GM23248 (cell line): ENCODE results near the gene BAHCC1.

ENCODE experiments used
- EZH2 ChIP-seq: fragments of 200-600 bp; sonication (generic); IDR thresholded peaks from 2 replicates; pipeline ENCODE4 v1.6.1; 2018; ENCODE audit warnings: antibody characterized with exemption, mild to moderate bottlenecking; ENCODE audit not compliant: insufficient read depth, poor library complexity, severe bottlenecking
- EZH2phosphoT487 ChIP-seq: fragments of 200-600 bp; sonication (generic); IDR thresholded peaks from 2 replicates; pipeline ENCODE4 v1.6.1; 2018; ENCODE audit warnings: antibody characterized with exemption, moderate library complexity, mild to moderate bottlenecking, low read depth; ENCODE audit not compliant: insufficient read depth

DNA sequence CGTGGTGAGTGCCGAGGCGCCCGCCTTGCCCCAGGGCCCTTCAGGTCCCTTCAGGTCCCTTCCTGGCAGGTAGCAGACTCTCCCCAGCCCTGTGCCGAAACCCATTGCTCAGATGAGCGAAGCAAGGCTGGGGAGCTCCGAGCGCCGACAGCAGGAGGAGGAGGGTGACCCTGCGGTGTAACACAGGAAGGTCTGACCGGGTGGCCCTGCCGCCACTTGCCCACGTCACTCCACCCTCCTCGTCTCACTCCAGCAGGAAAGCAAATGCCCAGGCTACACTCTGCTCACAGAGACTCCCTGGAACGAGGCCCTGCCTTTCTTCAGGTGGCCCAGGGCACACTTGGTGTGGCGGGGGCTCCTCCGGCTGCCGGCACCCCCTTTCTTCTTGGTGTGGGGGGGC lies 60.1 kb downstream of the BAHCC1 start:
- no peak for TF ChIP-seq EZH2phosphoT487
- TF ChIP-seq EZH2, result no peak
